DOHH2 (cell line): ENCODE data around the gene PSENEN.

Experiments used
- H3F3A ChIP-seq: fragments of 200-600 bp; sonication (generic), shearing (Covaris generic); 2 replicates; pipeline ENCODE4 v1.6.0; 2016; ENCODE audit warnings: antibody characterized with exemption, mild to moderate bottlenecking; ENCODE audit not compliant: control insufficient read depth, insufficient read depth
- H3K27ac ChIP-seq: fragments of 200-600 bp; sonication (generic); 2 replicates; pipeline ENCODE4 v1.5.1; 2014; ENCODE audit warnings: low read depth, mild to moderate bottlenecking, low read length, moderate library complexity
- H3K27me3 ChIP-seq: fragments of 200-600 bp; sonication (generic); 2 replicates; pipeline ENCODE4 v1.6.1; 2014; ENCODE audit warnings: mild to moderate bottlenecking, low read length, mixed read lengths; ENCODE audit not compliant: control insufficient read depth
- H3K36me3 ChIP-seq: fragments of 200-600 bp; sonication (generic); 2 replicates; pipeline ENCODE4 v1.6.1; 2014; ENCODE audit warnings: mild to moderate bottlenecking, low read length, moderate library complexity, mixed read lengths; ENCODE audit not compliant: control insufficient read depth
- H3K4me1 ChIP-seq: fragments of 200-600 bp; sonication (generic); 2 replicates; pipeline ENCODE4 v1.6.1; 2014; ENCODE audit warnings: mild to moderate bottlenecking, low read length, mixed read lengths; ENCODE audit not compliant: control insufficient read depth
- H3K4me2 ChIP-seq: fragments of 200-600 bp; sonication (generic); 2 replicates; pipeline ENCODE4 v1.6.0; 2014; ENCODE audit warnings: mild to moderate bottlenecking, low read length, moderate library complexity
- H3K4me3 ChIP-seq: fragments of 200-600 bp; sonication (generic); 2 replicates; pipeline ENCODE4 v1.5.1; 2014; ENCODE audit warnings: mild to moderate bottlenecking, low read length, mixed read lengths
- H3K79me2 ChIP-seq: fragments of 200-600 bp; sonication (generic); 2 replicates; pipeline ENCODE4 v1.6.1; 2014; ENCODE audit warnings: mild to moderate bottlenecking, low read length, mixed read lengths; ENCODE audit not compliant: control insufficient read depth
- H3K9me2 ChIP-seq: fragments of 200-600 bp; sonication (generic); replicated peaks from 2 replicates; pipeline ENCODE4 v1.6.1; 2014; ENCODE audit warnings: mild to moderate bottlenecking, low read length, mixed read lengths; ENCODE audit not compliant: control insufficient read depth
- H3K9me3 ChIP-seq: fragments of 200-600 bp; sonication (generic); 2 replicates; pipeline ENCODE4 v1.6.1; 2014; ENCODE audit warnings: antibody characterized with exemption, low read length, mixed read lengths; ENCODE audit not compliant: control insufficient read depth, insufficient read depth
- H4K20me1 ChIP-seq: fragments of 200-600 bp; sonication (generic); 2 replicates; pipeline ENCODE4 v1.6.0; 2014; ENCODE audit warnings: low read depth, mild to moderate bottlenecking, antibody characterized with exemption, low read length, moderate library complexity; ENCODE audit not compliant: control insufficient read depth, insufficient read depth
- CTCF ChIP-seq: fragments of 200-600 bp; sonication (generic); IDR thresholded peaks from one replicate; pipeline ENCODE4 v1.5.1; 2014; ENCODE audit warnings: antibody characterized with exemption, mild to moderate bottlenecking, low read depth, low read length; ENCODE audit not compliant: poor library complexity, severe bottlenecking
- EZH2phosphoT487 ChIP-seq: fragments of 200-600 bp; sonication (generic); IDR thresholded peaks from 2 replicates; pipeline ENCODE4 v1.6.1; 2017; ENCODE audit warnings: borderline replicate concordance, mild to moderate bottlenecking, antibody characterized with exemption, low read length, moderate library complexity, mixed read lengths

PSENEN gene

GRCh38 chr19:35751839-35752745, 6.6 kb downstream of the PSENEN start:
- H4K20me1 ChIP-seq: no peaks in the 10 kb centered on the region
- no peaks in the 10 kb centered on the region for H3F3A ChIP-seq
- H3K36me3 ChIP-seq: no peaks in the 10 kb centered on the region
- peaks cover 4% of the 10 kb centered on the region for H3K79me2 ChIP-seq
- H3K4me2 ChIP-seq: no peak overlapping the region
- no peak overlapping the region for H3K4me3 ChIP-seq
- H3K4me1 ChIP-seq: peaks cover 21% of the 10 kb centered on the region
- no peak for TF ChIP-seq EZH2phosphoT487
- no peak for TF ChIP-seq CTCF
- no peaks in the 10 kb centered on the region for H3K9me2 ChIP-seq
- no peaks in the 10 kb centered on the region for H3K27me3 ChIP-seq
- no peaks in the 10 kb centered on the region for H3K9me3 ChIP-seq
- no peak overlapping the region for H3K27ac ChIP-seq

GRCh38 chr19:35752746-35753350, 7.4 kb downstream of the PSENEN start:
- TF ChIP-seq CTCF: no peak
- TF ChIP-seq EZH2phosphoT487: no peak
- no peak overlapping the region for H3K4me2 ChIP-seq
- H3K4me1 ChIP-seq: peaks cover 22% of the 10 kb centered on the region
- no peaks in the 10 kb centered on the region for H4K20me1 ChIP-seq
- H3K4me3 ChIP-seq: no peak overlapping the region
- no peaks in the 10 kb centered on the region for H3K9me3 ChIP-seq
- H3K9me2 ChIP-seq: no peaks in the 10 kb centered on the region
- H3K36me3 ChIP-seq: no peaks in the 10 kb centered on the region
- no peak overlapping the region for H3K27ac ChIP-seq
- H3F3A ChIP-seq: no peaks in the 10 kb centered on the region
- no peaks in the 10 kb centered on the region for H3K27me3 ChIP-seq
- H3K79me2 ChIP-seq: peaks cover 4% of the 10 kb centered on the region

- Histone ChIP-seq H3K36me3 (no peaks in the 10 kb centered on the region), H3F3A (no peaks in the 10 kb centered on the region), H3K9me2 (no peaks in the 10 kb centered on the region), H3K27me3 (no peaks in the 10 kb centered on the region), H3K79me2 (peaks cover 11% of the 10 kb centered on the region), H3K27ac (no peak overlapping the region), H3K4me3 (no peak overlapping the region), H3K9me3 (no peaks in the 10 kb centered on the region), H3K4me1 (peaks cover 22% of the 10 kb centered on the region), H3K4me2 (no peak overlapping the region), H4K20me1 (no peaks in the 10 kb centered on the region)
- TF ChIP-seq CTCF (no peak), EZH2phosphoT487 (no peak)
Observed at GRCh38 chr19:35753634-35754369, 8.4 kb downstream of the PSENEN start.
